GM19397 (cell line): ENCODE data around the gene TMEM33.

ENCODE experiments used
- ATAC-seq: cut with Tn5 transposase; IDR thresholded peaks from one replicate; pipeline ENCODE4 v1.9.1; 2021; ENCODE audit warnings: mild to moderate bottlenecking, moderate library complexity; ENCODE audit not compliant: unreplicated experiment

TMEM33 gene

GRCh38 chr4:41994461-41994985, 59.3 kb downstream of the TMEM33 start:
- ATAC-seq, result no peak

DNA sequence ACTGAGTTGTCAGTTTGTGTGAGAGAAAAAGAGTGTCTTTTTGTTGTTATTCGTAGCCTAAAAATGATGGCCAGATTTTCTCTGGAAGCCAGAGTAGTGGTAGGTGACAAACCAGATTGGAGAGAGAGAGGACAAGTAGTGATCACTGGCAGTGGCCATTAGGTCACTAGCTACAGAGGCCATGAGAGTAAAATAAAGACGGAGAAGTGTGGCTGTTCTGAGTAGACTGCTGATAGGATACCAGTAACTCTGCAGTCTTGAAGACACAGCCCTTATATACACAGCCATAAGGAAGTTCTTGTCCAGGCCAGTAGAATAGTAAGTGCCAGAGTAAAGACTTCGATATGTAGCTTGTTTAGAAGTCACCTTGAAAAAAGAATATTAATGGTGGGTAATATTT, 62.8 kb downstream of the TMEM33 start:
- ATAC-seq, result no peak

DNA sequence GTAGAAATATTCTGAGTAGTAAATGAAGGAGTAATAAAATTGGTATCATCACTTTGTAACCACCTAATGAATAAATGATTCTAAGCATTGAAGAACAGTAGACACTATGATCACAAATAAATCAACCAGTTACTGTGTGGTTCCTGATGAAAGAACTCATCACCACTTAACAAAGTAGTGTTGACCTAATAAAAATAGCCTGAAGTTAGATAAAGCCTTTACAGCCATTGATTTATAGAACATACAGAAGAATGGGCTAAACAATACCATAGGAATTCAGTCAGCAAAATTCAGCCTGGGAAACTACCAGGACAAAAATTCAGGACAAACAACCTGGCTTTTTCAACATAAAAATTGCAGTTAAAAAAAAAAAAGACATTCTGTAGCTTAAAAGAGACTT, 64.1 kb downstream of the TMEM33 start:
- no peak for ATAC-seq

- no peak for ATAC-seq
Measured at GRCh38 chr4:42008011-42008786, 73.0 kb downstream of the TMEM33 start.
